ENCODE measurements around the gene KCTD3. TPM values are rescaled to one million over a fixed set of nuclear protein-coding genes. Genes with fewer than 3 reads are reported as not detected.

Gene KCTD3
- total RNA-seq, 1 donor from 2014 or later: 70.5 TPM

- no peak for TF ChIP-seq CTCF (IDR thresholded peaks at IDR 0.05; ENCODE audit: unreplicated experiment)
- H3K36me3 Mint-ChIP-seq (ENCODE audit: insufficient read depth): peaks cover 50% of the 10 kb centered on the region
- peaks cover 9% of the 10 kb centered on the region for H3K4me1 Mint-ChIP-seq (ENCODE audit: low read depth)
- H3K27me3 Mint-ChIP-seq: no peaks in the 10 kb centered on the region
- no peak overlapping the region for H3K27ac Mint-ChIP-seq
- peaks cover 5% of the 10 kb centered on the region for H3K9me3 Mint-ChIP-seq (ENCODE audit: low read depth)
- no peak for DNase-seq (ENCODE audit: low spot score, unreplicated experiment)
- no peak overlapping the region for H3K4me3 Mint-ChIP-seq (ENCODE audit: low read depth)
Observed at GRCh38 chr1:215589650-215590435, 22.7 kb downstream of the KCTD3 start.

- Mint-ChIP-seq H3K9me3 (ENCODE audit: low read depth) (no peaks in the 10 kb centered on the region), H3K4me1 (ENCODE audit: low read depth) (peaks cover 10% of the 10 kb centered on the region), H3K27ac (peak overlapping the region; percentile 90), H3K36me3 (ENCODE audit: insufficient read depth) (peaks cover 51% of the 10 kb centered on the region), H3K27me3 (no peaks in the 10 kb centered on the region), H3K4me3 (ENCODE audit: low read depth) (no peak overlapping the region)
- no peak for TF ChIP-seq CTCF (IDR thresholded peaks at IDR 0.05; ENCODE audit: unreplicated experiment)
- no peak for DNase-seq (ENCODE audit: low spot score, unreplicated experiment)
Observed at GRCh38 chr1:215590779-215591491, 23.8 kb downstream of the KCTD3 start.

DNA sequence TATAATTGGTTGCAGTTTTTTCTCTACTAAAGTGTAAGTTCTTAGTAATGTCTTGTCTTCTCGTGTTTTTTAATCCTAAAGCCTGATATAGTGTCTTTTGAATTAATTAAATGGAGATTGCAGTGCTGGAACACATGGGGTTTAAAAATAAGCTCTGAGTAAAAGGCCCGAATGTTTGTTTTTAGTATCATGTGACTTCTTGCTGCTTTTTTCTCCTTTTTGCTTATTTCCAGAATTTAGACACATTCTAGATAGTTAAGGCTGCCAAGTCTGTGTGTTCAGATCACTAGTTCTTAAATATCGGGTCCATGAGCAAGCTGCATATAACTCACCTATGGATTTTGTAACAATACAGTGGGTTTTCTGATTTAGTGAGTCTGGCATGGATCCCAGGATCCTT, 27.5 kb downstream of the KCTD3 start:
- Mint-ChIP-seq H3K27me3 (no peaks in the 10 kb centered on the region), H3K9me3 (ENCODE audit: low read depth) (no peaks in the 10 kb centered on the region), H3K4me3 (ENCODE audit: low read depth) (no peak overlapping the region), H3K36me3 (ENCODE audit: insufficient read depth) (peaks cover 52% of the 10 kb centered on the region), H3K27ac (no peak overlapping the region), H3K4me1 (ENCODE audit: low read depth) (peaks cover 10% of the 10 kb centered on the region)
- TF ChIP-seq CTCF (IDR thresholded peaks at IDR 0.05; ENCODE audit: unreplicated experiment): no peak
- DNase-seq (ENCODE audit: low spot score, unreplicated experiment): no peak

DNA sequence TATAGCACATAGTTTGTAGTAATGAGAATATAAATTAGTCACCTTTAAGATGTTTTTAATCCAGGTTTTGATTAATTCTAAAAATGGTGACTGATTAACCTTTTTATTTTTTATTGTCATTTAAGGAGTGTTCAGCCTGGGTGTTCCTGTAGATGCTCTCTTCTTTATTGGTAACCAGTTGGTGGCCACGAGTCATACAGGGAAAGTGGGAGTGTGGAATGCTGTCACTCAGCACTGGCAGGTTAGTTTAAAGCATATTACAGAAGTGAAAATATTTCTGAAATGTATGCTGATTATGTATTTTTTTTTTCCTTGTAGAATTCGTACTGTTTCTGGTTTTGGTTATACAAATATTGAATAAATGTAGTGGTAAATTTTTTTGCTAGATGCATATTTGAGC, 28.1 kb downstream of the KCTD3 start:
- Mint-ChIP-seq H3K27me3 (no peaks in the 10 kb centered on the region), H3K36me3 (ENCODE audit: insufficient read depth) (peaks cover 50% of the 10 kb centered on the region), H3K4me1 (ENCODE audit: low read depth) (peaks cover 12% of the 10 kb centered on the region), H3K27ac (no peak overlapping the region), H3K9me3 (ENCODE audit: low read depth) (no peaks in the 10 kb centered on the region), H3K4me3 (ENCODE audit: low read depth) (no peak overlapping the region)
- TF ChIP-seq CTCF (IDR thresholded peaks at IDR 0.05; ENCODE audit: unreplicated experiment): no peak
- DNase-seq (ENCODE audit: low spot score, unreplicated experiment): no peak

GRCh38 chr1:215597961-215598360, 30.9 kb downstream of the KCTD3 start:
- Mint-ChIP-seq H3K4me1 (ENCODE audit: low read depth) (peaks cover 19% of the 10 kb centered on the region), H3K36me3 (ENCODE audit: insufficient read depth) (peaks cover 39% of the 10 kb centered on the region), H3K9me3 (ENCODE audit: low read depth) (no peaks in the 10 kb centered on the region), H3K27ac (no peak overlapping the region), H3K27me3 (no peaks in the 10 kb centered on the region), H3K4me3 (ENCODE audit: low read depth) (no peak overlapping the region)
- TF ChIP-seq CTCF (IDR thresholded peaks at IDR 0.05; ENCODE audit: unreplicated experiment): no peak
- DNase-seq (ENCODE audit: low spot score, unreplicated experiment): no peak
